ENCODE data around the gene EID3. TPM values are rescaled to one million over a fixed set of nuclear protein-coding genes. Genes with fewer than 3 reads are reported as not detected.
A peak's percentile ranks its signal among the peaks of the same experiment; 100 is the strongest.

EID3 gene
- total RNA-seq, result 10 to 100 TPM; 10.4 to 13.0 (median 12.7) TPM
- 13.5 TPM for total RNA-seq (2013)

DNA sequence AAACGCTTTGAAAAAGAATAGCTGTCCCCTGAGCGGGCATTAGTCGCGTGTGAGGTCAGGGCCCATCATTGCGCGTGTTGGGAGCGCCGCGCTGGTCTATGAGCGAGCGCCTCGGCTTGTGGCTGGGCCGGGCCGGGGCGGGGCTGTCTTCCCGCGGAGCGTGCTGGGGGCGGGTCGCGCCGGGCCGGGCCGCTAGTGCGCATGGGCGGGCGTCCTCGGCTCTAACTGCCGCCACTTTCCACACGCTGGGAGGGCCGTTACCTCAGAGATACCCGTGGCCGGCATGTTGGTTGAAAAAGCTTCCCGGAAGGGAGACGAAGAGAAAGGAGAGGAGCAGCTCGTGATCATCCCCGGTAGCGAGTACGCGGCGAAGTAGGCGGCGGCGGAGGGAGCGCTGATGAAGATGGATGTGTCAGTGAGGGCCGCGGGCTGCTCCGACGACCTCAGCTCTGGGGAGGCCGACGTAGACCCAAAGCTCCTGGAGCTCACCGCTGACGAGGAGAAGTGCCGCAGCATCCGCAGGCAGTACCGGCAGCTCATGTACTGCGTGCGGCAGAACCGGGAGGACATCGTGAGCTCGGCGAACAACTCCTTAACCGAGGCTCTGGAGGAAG lies at the start of gene EID3:
Gene EID3 (plus strand): TSS at position 202 of the 614 bp plus-strand sequence. CDS start 196 bp downstream, at position 398.
- no peak for TF ChIP-seq CTCF (IDR thresholded peaks at IDR 0.05)
- H3K9me3 Mint-ChIP-seq, result no peaks in the 10 kb centered on the region
- peaks cover 45 to 50% of the 10 kb centered on the region in 2 donors for H3K4me1 Mint-ChIP-seq
- H3K27me3 Mint-ChIP-seq (ENCODE audit: low read depth in 2 of 2), result no peaks in the 10 kb centered on the region
- Histone ChIP-seq H3K36me3 (ENCODE audit: control insufficient read depth, insufficient read depth, low read length) (no peaks in the 10 kb centered on the region), H3K27me3 (ENCODE audit: control insufficient read depth, insufficient read depth, low read length) (no peaks in the 10 kb centered on the region), H3K4me3 (ENCODE audit: low read length) (peak within 1 kb of the TSS; percentile 60), H3K4me1 (ENCODE audit: control insufficient read depth, insufficient read depth, low read length) (peaks cover 11% of the 10 kb centered on the region), H3K9me3 (ENCODE audit: control insufficient read depth, insufficient read depth, low read length) (no peaks in the 10 kb centered on the region), H3K27ac (ENCODE audit: low read length) (peak within 1 kb of the TSS; percentile 73)
- peak; percentile 92 for DNase-seq
- intact Hi-C loops (cut with micrococcal nuclease), result loop anchor here (1.0 to 5.0 kb wide), 3 partner anchors 16 to 167 kb away; partner anchors contain the start of gene TXNRD1
- WGBS (ENCODE audit: insufficient coverage), result 21% methylated on average over 63 of the region's 63 CpGs
- peak; percentile 98 to 99 (median 98) for ATAC-seq
- no peaks in the 10 kb centered on the region for H3K36me3 Mint-ChIP-seq
- H3K27ac Mint-ChIP-seq, result peak within 1 kb of the TSS; percentile 94 to 96
- peak within 1 kb of the TSS; percentile 98 for H3K4me3 Mint-ChIP-seq

DNA sequence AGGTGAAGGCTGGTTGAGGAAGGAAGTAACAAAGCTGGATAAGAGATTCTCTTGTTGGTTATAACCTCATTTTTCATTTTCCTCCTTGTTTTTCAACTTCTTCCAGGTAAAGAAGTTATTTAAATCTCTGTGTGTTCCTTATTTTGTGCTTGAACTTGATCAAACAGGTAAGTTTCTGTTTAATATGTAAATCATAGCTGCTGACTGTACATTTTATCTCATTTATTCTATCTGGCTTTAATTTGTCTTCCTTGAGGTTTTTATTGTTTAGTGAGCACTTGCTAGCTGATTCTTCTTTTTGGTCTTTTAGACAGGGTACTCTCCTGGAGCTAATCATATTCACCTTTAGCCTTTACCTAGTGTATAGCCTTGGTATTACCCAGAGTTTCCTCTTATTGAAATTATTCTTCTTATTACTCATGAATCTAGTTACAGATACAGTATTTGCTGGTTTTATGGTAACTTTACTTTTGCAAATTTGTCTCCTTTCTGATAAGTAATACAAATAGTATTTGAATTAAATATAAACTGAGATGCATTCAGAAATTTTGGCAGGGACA lies 45.5 kb upstream of the EID3 start:
- no peaks in the 10 kb centered on the region for H3K4me1 ChIP-seq (ENCODE audit: control insufficient read depth, insufficient read depth, low read length)
- no peaks in the 10 kb centered on the region for H3K36me3 Mint-ChIP-seq
- H3K4me3 ChIP-seq (ENCODE audit: low read length), result no peak overlapping the region
- DNase-seq, result no peak
- peaks cover 0 to 6% of the 10 kb centered on the region in 2 donors for H3K27me3 Mint-ChIP-seq (ENCODE audit: low read depth in 2 of 2)
- H3K9me3 ChIP-seq (ENCODE audit: control insufficient read depth, insufficient read depth, low read length), result no peaks in the 10 kb centered on the region
- no peak for ATAC-seq
- H3K27ac ChIP-seq (ENCODE audit: low read length), result no peak overlapping the region
- intact Hi-C loops (cut with micrococcal nuclease), result no loop called here
- no peaks in the 10 kb centered on the region for H3K27me3 ChIP-seq (ENCODE audit: control insufficient read depth, insufficient read depth, low read length)
- H3K4me3 Mint-ChIP-seq, result no peak overlapping the region
- H3K4me1 Mint-ChIP-seq, result no peaks in the 10 kb centered on the region
- no peak for TF ChIP-seq CTCF (IDR thresholded peaks at IDR 0.05)
- H3K36me3 ChIP-seq (ENCODE audit: control insufficient read depth, insufficient read depth, low read length), result no peaks in the 10 kb centered on the region
- H3K9me3 Mint-ChIP-seq, result no peaks in the 10 kb centered on the region
- no peak overlapping the region for H3K27ac Mint-ChIP-seq

DNA sequence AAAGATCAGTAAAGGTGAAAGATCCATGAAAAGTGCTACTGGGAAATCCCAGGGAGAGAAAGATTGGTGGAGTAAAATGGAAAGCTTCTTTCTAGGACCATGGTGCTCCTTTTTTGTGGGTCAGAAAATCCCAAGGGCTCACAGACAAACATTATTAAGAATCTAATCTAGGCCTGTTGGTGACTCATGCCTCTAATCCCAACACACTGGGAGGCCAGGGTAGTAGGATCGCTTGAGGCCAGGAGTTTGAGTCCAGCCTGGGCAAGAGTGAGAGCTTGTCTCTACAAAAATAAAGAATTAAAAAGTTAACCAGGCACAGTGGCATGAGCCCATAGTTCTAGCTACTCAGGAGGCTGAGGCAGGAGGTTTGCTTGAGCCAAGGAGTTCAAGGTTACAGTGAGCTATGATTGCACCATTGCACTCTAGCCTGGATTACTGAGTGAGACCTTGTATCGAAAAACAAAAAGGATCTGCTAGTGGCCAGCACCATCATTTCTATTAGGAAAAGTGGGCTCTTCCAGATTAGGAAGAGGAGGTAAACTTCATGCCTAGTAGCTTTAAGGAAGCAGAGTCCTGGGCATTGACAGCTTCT lies 45.0 kb upstream of the EID3 start:
- TF ChIP-seq CTCF (IDR thresholded peaks at IDR 0.05), result no peak
- no peaks in the 10 kb centered on the region for H3K27me3 ChIP-seq (ENCODE audit: control insufficient read depth, insufficient read depth, low read length)
- Mint-ChIP-seq H3K4me3 (no peak overlapping the region), H3K36me3 (no peaks in the 10 kb centered on the region), H3K9me3 (no peaks in the 10 kb centered on the region), H3K27ac (no peak overlapping the region), H3K4me1 (no peaks in the 10 kb centered on the region), H3K27me3 (ENCODE audit: low read depth in 2 of 2) (peaks cover 0 to 6% of the 10 kb centered on the region in 2 donors)
- H3K27ac ChIP-seq (ENCODE audit: low read length), result no peak overlapping the region
- H3K36me3 ChIP-seq (ENCODE audit: control insufficient read depth, insufficient read depth, low read length), result no peaks in the 10 kb centered on the region
- no peak for DNase-seq
- H3K4me1 ChIP-seq (ENCODE audit: control insufficient read depth, insufficient read depth, low read length), result no peaks in the 10 kb centered on the region
- ATAC-seq, result no peak
- no peaks in the 10 kb centered on the region for H3K9me3 ChIP-seq (ENCODE audit: control insufficient read depth, insufficient read depth, low read length)
- intact Hi-C loops (cut with micrococcal nuclease), result no loop called here
- 94% methylated on average over 2 of the region's 2 CpGs for WGBS (ENCODE audit: insufficient coverage)
- no peak overlapping the region for H3K4me3 ChIP-seq (ENCODE audit: low read length)

Data from natural killer cell (primary cell).